Smooth muscle cell (in vitro differentiated cells): ENCODE measurements around the gene ZC3H13. TPM values are rescaled to one million over a fixed set of nuclear protein-coding genes. Genes with fewer than 3 reads are reported as not detected.
A peak's percentile ranks its signal among the peaks of the same experiment; 100 is the strongest.

ENCODE experiments used
- DNase-seq: peaks from one replicate; lab custom pipeline; 2025; ENCODE audit not compliant: unreplicated experiment; lab: John Stamatoyannopoulos, UW
- H2AFZ ChIP-seq: fragments of 200-600 bp; sonication (generic); 2 replicates; pipeline ENCODE4 v1.6.0; 2016; ENCODE audit warnings: antibody characterized with exemption, low read depth, mild to moderate bottlenecking
- H3F3A ChIP-seq: fragments of 200-600 bp; sonication (generic); 2 replicates; pipeline ENCODE4 v1.6.0; 2017; ENCODE audit warnings: antibody characterized with exemption, low read depth
- H3K27ac ChIP-seq: fragments of 200-600 bp; sonication (generic); 2 replicates; pipeline ENCODE4 v1.5.1; 2016; ENCODE audit warnings: low read depth, mild to moderate bottlenecking
- H3K27me3 ChIP-seq: fragments of 200-600 bp; sonication (generic); 2 replicates; pipeline ENCODE4 v1.6.1; 2016; ENCODE audit warnings: low read depth, mild to moderate bottlenecking
- H3K36me3 ChIP-seq: fragments of 200-600 bp; sonication (generic); 2 replicates; pipeline ENCODE4 v1.5.1; 2016; ENCODE audit warnings: low read depth
- H3K4me1 ChIP-seq: fragments of 200-600 bp; sonication (generic); 2 replicates; pipeline ENCODE4 v1.5.1; 2016; ENCODE audit warnings: low read depth
- H3K4me2 ChIP-seq: fragments of 200-600 bp; sonication (generic); 2 replicates; pipeline ENCODE4 v1.6.0; 2016; ENCODE audit warnings: mild to moderate bottlenecking
- H3K4me3 ChIP-seq: fragments of 200-600 bp; sonication (generic); 2 replicates; pipeline ENCODE4 v1.5.1; 2016; ENCODE audit warnings: mild to moderate bottlenecking
- H3K79me2 ChIP-seq: fragments of 200-600 bp; sonication (generic); 2 replicates; pipeline ENCODE4 v1.6.0; 2016; ENCODE audit warnings: low read depth, mild to moderate bottlenecking
- H3K9ac ChIP-seq: fragments of 200-600 bp; sonication (generic); 2 replicates; pipeline ENCODE4 v1.6.0; 2016; ENCODE audit warnings: low read depth
- H3K9me3 ChIP-seq: fragments of 200-600 bp; sonication (generic); replicated peaks from 2 replicates; pipeline ENCODE4 v1.5.1; 2016; ENCODE audit warnings: low read depth
- H4K20me1 ChIP-seq: fragments of 200-600 bp; sonication (generic); 2 replicates; pipeline ENCODE4 v1.6.0; 2016; ENCODE audit warnings: low read depth
- CTCF ChIP-seq: fragments of 200-600 bp; sonication (generic); IDR thresholded peaks from 2 replicates; pipeline ENCODE4 v1.5.1; 2017; ENCODE audit warnings: borderline replicate concordance, mild to moderate bottlenecking, antibody characterized with exemption; ENCODE audit not compliant: insufficient read depth, poor library complexity, severe bottlenecking
- WGBS: methylation state at CpG from one replicate; pipeline ENCODE4 v1.1.7; 2016; ENCODE audit warnings: low lambda C conversion rate; 5-methylcytosine and 5-hydroxymethylcytosine counted together
- polyA plus RNA-seq: library from polyadenylated mRNA; unstranded; fragments of >200 nt; fragmentation: Nextera tagmentation; extraction: Ambion mirVana; gene quantifications from 2 replicates; pipeline ENCODE4 v1.2.1, GENCODE V29; 2016
- total RNA-seq: library from RNA; depleted of rRNA; stranded (reverse); fragments of >200 nt; gene quantifications from 2 replicates; pipeline ENCODE4 v1.2.3, GENCODE V29; 2014

ZC3H13 gene
- total and polyA plus RNA-seq, 2 experiments from 2014 or later, result 20.4 to 37.7 TPM

GRCh38 chr13:45943965-45944364 is 108.6 kb downstream of the ZC3H13 start:
- H2AFZ ChIP-seq, result no peak overlapping the region
- no peak for TF ChIP-seq CTCF
- no peaks in the 10 kb centered on the region for H4K20me1 ChIP-seq
- no peaks in the 10 kb centered on the region for H3K27me3 ChIP-seq
- peak overlapping the region; percentile 45 for H3K4me2 ChIP-seq
- WGBS, result 33% methylated on average over 2 of the region's 2 CpGs
- H3K79me2 ChIP-seq, result no peaks in the 10 kb centered on the region
- no peak overlapping the region for H3K9ac ChIP-seq
- no peaks in the 10 kb centered on the region for H3K9me3 ChIP-seq
- no peaks in the 10 kb centered on the region for H3F3A ChIP-seq
- H3K4me3 ChIP-seq, result no peak overlapping the region
- no peak overlapping the region for H3K27ac ChIP-seq
- no peaks in the 10 kb centered on the region for H3K4me1 ChIP-seq
- no peak for DNase-seq
- no peaks in the 10 kb centered on the region for H3K36me3 ChIP-seq

GRCh38 chr13:45943120-45943519 is 109.4 kb downstream of the ZC3H13 start:
- Histone ChIP-seq H3K4me2 (no peak overlapping the region), H3K36me3 (no peaks in the 10 kb centered on the region), H3K27ac (no peak overlapping the region), H3K9me3 (no peaks in the 10 kb centered on the region), H3K79me2 (no peaks in the 10 kb centered on the region), H4K20me1 (no peaks in the 10 kb centered on the region), H3K4me3 (no peak overlapping the region), H3K9ac (no peak overlapping the region), H3F3A (no peaks in the 10 kb centered on the region), H3K27me3 (no peaks in the 10 kb centered on the region), H2AFZ (no peak overlapping the region), H3K4me1 (no peaks in the 10 kb centered on the region)
- TF ChIP-seq CTCF, result no peak
- 52% methylated on average over 2 of the region's 2 CpGs for WGBS
- no peak for DNase-seq

GRCh38 chr13:45941261-45941660 is 111.3 kb downstream of the ZC3H13 start:
- 93% methylated on average over 1 of the region's 1 CpG for WGBS
- Histone ChIP-seq H3K27me3 (no peaks in the 10 kb centered on the region), H3K4me3 (no peak overlapping the region), H3K9ac (no peak overlapping the region), H3F3A (no peaks in the 10 kb centered on the region), H4K20me1 (no peaks in the 10 kb centered on the region), H3K36me3 (no peaks in the 10 kb centered on the region), H3K4me1 (no peaks in the 10 kb centered on the region), H3K4me2 (no peak overlapping the region), H2AFZ (no peak overlapping the region), H3K27ac (no peak overlapping the region), H3K79me2 (no peaks in the 10 kb centered on the region), H3K9me3 (no peaks in the 10 kb centered on the region)
- no peak for DNase-seq
- no peak for TF ChIP-seq CTCF

GRCh38 chr13:45940061-45940460 is 112.5 kb downstream of the ZC3H13 start:
- Histone ChIP-seq H2AFZ (no peak overlapping the region), H3K9me3 (no peaks in the 10 kb centered on the region), H4K20me1 (no peaks in the 10 kb centered on the region), H3K79me2 (no peaks in the 10 kb centered on the region), H3K9ac (no peak overlapping the region), H3K36me3 (no peaks in the 10 kb centered on the region), H3K27me3 (peaks cover 9% of the 10 kb centered on the region), H3K27ac (no peak overlapping the region), H3F3A (no peaks in the 10 kb centered on the region), H3K4me2 (no peak overlapping the region), H3K4me1 (no peaks in the 10 kb centered on the region), H3K4me3 (no peak overlapping the region)
- no peak for DNase-seq
- TF ChIP-seq CTCF, result no peak
- 83% methylated on average over 2 of the region's 2 CpGs for WGBS
